HepG2 (cell line): Measurements from ENCODE around the gene EPS8. TPM values are rescaled to one million over a fixed set of nuclear protein-coding genes. Genes with fewer than 3 reads are reported as not detected.

ENCODE experiments used
- ATF2 ChIP-seq: sonication (generic); formaldehyde crosslinking; IDR thresholded peaks from 2 replicates; pipeline ENCODE4 v1.4.0; 2020; ENCODE audit warnings: missing genetic modification reagents
- CC2D1A ChIP-seq: sonication (generic); formaldehyde crosslinking; IDR thresholded peaks from 2 replicates; pipeline ENCODE4 v1.8.1; 2023; ENCODE audit warnings: mild to moderate bottlenecking, missing genetic modification reagents
- CREM ChIP-seq, 2 experiments: sonication (generic) in 1 of 2; formaldehyde crosslinking in 1 of 2; IDR thresholded peaks; 2 replicates each; pipeline versions ENCODE4 v1.4.0 to v1.6.1; 2016 to 2020; ENCODE audit warnings: antibody characterized with exemption in 1 of 2, mild to moderate bottlenecking in 1 of 2, missing genetic modification reagents in 1 of 2
- EZH2 ChIP-seq: conservative IDR thresholded peaks from 2 replicates; pipeline ENCODE4 v1.6.1; 2012; ENCODE audit warnings: mild to moderate bottlenecking, low read depth, low read length, moderate library complexity
- FOSL1 ChIP-seq: sonication (generic); formaldehyde crosslinking; IDR thresholded peaks from 2 replicates; pipeline ENCODE4 v1.9.0; 2021; ENCODE audit warnings: missing genetic modification reagents, borderline replicate concordance
- HNRNPL ChIP-seq: fragments of 200-400 bp; formaldehyde crosslinking; IDR thresholded peaks from 2 replicates; pipeline ENCODE4 v1.6.1; 2017; ENCODE audit warnings: mild to moderate bottlenecking, low read depth, low read length
- KLF12 ChIP-seq: sonication (generic); formaldehyde crosslinking; IDR thresholded peaks from 2 replicates; pipeline ENCODE4 v1.4.0; 2020; ENCODE audit warnings: missing genetic modification reagents, borderline replicate concordance
- KLF16 ChIP-seq, 2 experiments: sonication (generic) in 1 of 2; formaldehyde crosslinking in 1 of 2; IDR thresholded peaks; 2 replicates each; pipeline versions ENCODE4 v1.6.1 to v1.8.0; 2016 to 2023; ENCODE audit warnings: missing genetic modification reagents in 2 of 2, missing compliant biosample characterization in 1 of 2
- REPIN1 ChIP-seq: sonication (generic); formaldehyde crosslinking; IDR thresholded peaks from 2 replicates; pipeline ENCODE4 v1.8.0; 2022; ENCODE audit warnings: missing genetic modification reagents, low read depth, mild to moderate bottlenecking, borderline replicate concordance
- RXRB ChIP-seq: IDR thresholded peaks from 2 replicates; pipeline ENCODE4 v1.6.1; 2016; ENCODE audit warnings: borderline replicate concordance, missing genetic modification reagents, missing compliant biosample characterization
- SRSF4 ChIP-seq: fragments of 200-400 bp; formaldehyde crosslinking; IDR thresholded peaks from one replicate; pipeline ENCODE4 v1.6.1; 2018; ENCODE audit warnings: mild to moderate bottlenecking, low read depth, low read length, moderate library complexity; ENCODE audit not compliant: poor library complexity, severe bottlenecking
- TFDP1 ChIP-seq: IDR thresholded peaks from 2 replicates; pipeline ENCODE4 v1.6.1; 2016; ENCODE audit warnings: missing compliant biosample characterization, missing genetic modification reagents, borderline replicate concordance
- ZBTB20 ChIP-seq: sonication (generic); formaldehyde crosslinking; IDR thresholded peaks from 2 replicates; pipeline ENCODE4 v1.8.1; 2023; ENCODE audit warnings: missing genetic modification reagents, low read depth, mild to moderate bottlenecking, borderline replicate concordance
- ZNF558 ChIP-seq: sonication (generic); formaldehyde crosslinking; IDR thresholded peaks from 2 replicates; pipeline ENCODE4 v1.9.0; 2022; ENCODE audit warnings: mild to moderate bottlenecking, missing genetic modification reagents, borderline replicate concordance
- ZNF784 ChIP-seq: sonication (generic); formaldehyde crosslinking; IDR thresholded peaks from 2 replicates; pipeline ENCODE4 v1.5.1; 2020; ENCODE audit warnings: missing genetic modification reagents, mild to moderate bottlenecking, borderline replicate concordance
- polyA plus RNA-seq, 8 experiments: library from polyadenylated mRNA; depleted of rRNA in 3 of 8; stranded (reverse) in 7 of 8; unstranded in 1 of 8; fragments of >200 nt; fragmentation: Illumina TruSeq in 4 of 8; extraction: Trizol in 4 of 8; gene quantifications; 2 replicates each; pipeline versions ENCODE4 v1.2.1 to v1.2.3, GENCODE V29; 2011 to 2016; ENCODE audit warnings: low read depth in 4 of 8, missing spikeins in 1 of 8, mixed read lengths in 1 of 8; ENCODE audit not compliant: insufficient read depth in 1 of 8
- total RNA-seq, 5 experiments: library from RNA; depleted of rRNA; stranded (reverse); fragments of >200 nt; fragmentation: Illumina TruSeq; extraction: Trizol; gene quantifications; 2 replicates each; pipeline ENCODE4 v1.2.3, GENCODE V29; 2016; ENCODE audit warnings: low read depth in 1 of 5
- TF ChIP-seq, protein P1 (sequence below): sonication (generic); formaldehyde crosslinking; IDR thresholded peaks from 2 replicates; pipeline ENCODE4 v1.5.0; 2020; ENCODE audit warnings: missing genetic modification reagents
- TF ChIP-seq, protein P2 (sequence below): sonication (generic); formaldehyde crosslinking; IDR thresholded peaks from 2 replicates; pipeline ENCODE4 v1.4.0; 2020; ENCODE audit warnings: missing genetic modification reagents, mild to moderate bottlenecking, borderline replicate concordance
- TF ChIP-seq, protein P3 (sequence below): sonication (generic); formaldehyde crosslinking; IDR thresholded peaks from 2 replicates; pipeline ENCODE4 v1.8.0; 2022; ENCODE audit warnings: mild to moderate bottlenecking, missing genetic modification reagents

The EPS8 gene
- total and polyA plus RNA-seq, 2 of the 13 experiments (the other 11 are each of a cell fraction or from before 2014, with no cell fraction given) = 37.1 to 43.4 TPM

- 0 out of 2 replicates have a peak, but pooled peaks have one; percentile 7 for TF ChIP-seq ATF2 (CRISPR knock-in tag)
- TF ChIP-seq ZNF558 (CRISPR knock-in tag) = no peak
- TF ChIP-seq CREM (IDR thresholded peaks at IDR 0.05) = peak; percentile 78
- no peak for TF ChIP-seq CREM (CRISPR knock-in tag; IDR thresholded peaks at IDR 0.05)
- peak in 1 of 2 experiments; percentile 61; a peak in 2 of 4 replicates for TF ChIP-seq KLF16 (CRISPR knock-in tag; IDR thresholded peaks at IDR 0.05)
- TF ChIP-seq REPIN1 (CRISPR knock-in tag) = no peak; the same call in 1 of the 2 replicates
- TF ChIP-seq, protein P1, sequence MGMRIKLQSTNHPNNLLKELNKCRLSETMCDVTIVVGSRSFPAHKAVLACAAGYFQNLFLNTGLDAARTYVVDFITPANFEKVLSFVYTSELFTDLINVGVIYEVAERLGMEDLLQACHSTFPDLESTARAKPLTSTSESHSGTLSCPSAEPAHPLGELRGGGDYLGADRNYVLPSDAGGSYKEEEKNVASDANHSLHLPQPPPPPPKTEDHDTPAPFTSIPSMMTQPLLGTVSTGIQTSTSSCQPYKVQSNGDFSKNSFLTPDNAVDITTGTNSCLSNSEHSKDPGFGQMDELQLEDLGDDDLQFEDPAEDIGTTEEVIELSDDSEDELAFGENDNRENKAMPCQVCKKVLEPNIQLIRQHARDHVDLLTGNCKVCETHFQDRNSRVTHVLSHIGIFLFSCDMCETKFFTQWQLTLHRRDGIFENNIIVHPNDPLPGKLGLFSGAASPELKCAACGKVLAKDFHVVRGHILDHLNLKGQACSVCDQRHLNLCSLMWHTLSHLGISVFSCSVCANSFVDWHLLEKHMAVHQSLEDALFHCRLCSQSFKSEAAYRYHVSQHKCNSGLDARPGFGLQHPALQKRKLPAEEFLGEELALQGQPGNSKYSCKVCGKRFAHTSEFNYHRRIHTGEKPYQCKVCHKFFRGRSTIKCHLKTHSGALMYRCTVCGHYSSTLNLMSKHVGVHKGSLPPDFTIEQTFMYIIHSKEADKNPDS (CRISPR knock-in tag) = no peak
- no peak for TF ChIP-seq CC2D1A
- TF ChIP-seq, protein P2, sequence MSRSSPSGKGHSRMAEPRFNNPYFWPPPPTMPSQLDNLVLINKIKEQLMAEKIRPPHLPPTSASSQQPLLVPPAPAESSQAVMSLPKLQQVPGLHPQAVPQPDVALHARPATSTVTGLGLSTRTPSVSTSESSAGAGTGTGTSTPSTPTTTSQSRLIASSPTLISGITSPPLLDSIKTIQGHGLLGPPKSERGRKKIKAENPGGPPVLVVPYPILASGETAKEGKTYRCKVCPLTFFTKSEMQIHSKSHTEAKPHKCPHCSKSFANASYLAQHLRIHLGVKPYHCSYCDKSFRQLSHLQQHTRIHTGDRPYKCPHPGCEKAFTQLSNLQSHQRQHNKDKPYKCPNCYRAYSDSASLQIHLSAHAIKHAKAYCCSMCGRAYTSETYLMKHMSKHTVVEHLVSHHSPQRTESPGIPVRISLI (CRISPR knock-in tag) = peak; percentile 55; the same call in 1 of the 2 replicates
- TF ChIP-seq KLF12 (CRISPR knock-in tag) = peak; percentile 74; the same call in 1 of the 2 replicates
- TF ChIP-seq ZBTB20 = 0 out of 2 replicates have a peak, but pooled peaks have one; percentile 17
- TF ChIP-seq TFDP1 = 0 out of 2 replicates have a peak, but pooled peaks have one; percentile 27
- 0 out of 2 replicates have a peak, but pooled peaks have one; percentile 47 for TF ChIP-seq ZNF784
- no peak for TF ChIP-seq SRSF4
- no peak for TF ChIP-seq HNRNPL
- TF ChIP-seq FOSL1 (CRISPR knock-in tag) = no peak
- TF ChIP-seq, protein P3, sequence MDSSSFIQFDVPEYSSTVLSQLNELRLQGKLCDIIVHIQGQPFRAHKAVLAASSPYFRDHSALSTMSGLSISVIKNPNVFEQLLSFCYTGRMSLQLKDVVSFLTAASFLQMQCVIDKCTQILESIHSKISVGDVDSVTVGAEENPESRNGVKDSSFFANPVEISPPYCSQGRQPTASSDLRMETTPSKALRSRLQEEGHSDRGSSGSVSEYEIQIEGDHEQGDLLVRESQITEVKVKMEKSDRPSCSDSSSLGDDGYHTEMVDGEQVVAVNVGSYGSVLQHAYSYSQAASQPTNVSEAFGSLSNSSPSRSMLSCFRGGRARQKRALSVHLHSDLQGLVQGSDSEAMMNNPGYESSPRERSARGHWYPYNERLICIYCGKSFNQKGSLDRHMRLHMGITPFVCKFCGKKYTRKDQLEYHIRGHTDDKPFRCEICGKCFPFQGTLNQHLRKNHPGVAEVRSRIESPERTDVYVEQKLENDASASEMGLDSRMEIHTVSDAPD = peak; percentile 56; the same call in 1 of the 2 replicates
- TF ChIP-seq EZH2 = no peak
- TF ChIP-seq RXRB (CRISPR knock-in tag) = peak; percentile 80; the same call in 1 of the 2 replicates
These were observed 76.1 kb downstream of the EPS8 start (continued) for GRCh38 chr12:15712823-15713660.
